ENCODE data around the gene GNLY.

GNLY gene

GRCh38 chr2:85672456-85672855 is 21.7 kb upstream of the GNLY start:
- H3K4me1 ChIP-seq (ENCODE audit: control insufficient read depth, insufficient read depth, low read length, poor library complexity, severe bottlenecking): no peaks in the 10 kb centered on the region
- H3K9me3 ChIP-seq (ENCODE audit: control insufficient read depth, low read length): no peaks in the 10 kb centered on the region
- H3K36me3 ChIP-seq (ENCODE audit: control insufficient read depth, insufficient read depth, low read length): no peaks in the 10 kb centered on the region
- DNase-seq: no peak
- H3K27me3 ChIP-seq (replicated peaks; ENCODE audit: control insufficient read depth, insufficient read depth, low read length, poor library complexity, severe bottlenecking): no peaks in the 10 kb centered on the region
- no peak overlapping the region for H3K27ac ChIP-seq (ENCODE audit: insufficient read depth, low read length, poor library complexity, severe bottlenecking)
- H3K4me3 ChIP-seq (ENCODE audit: insufficient read depth, low read depth, low read length, poor library complexity, severe bottlenecking): no peak overlapping the region

GRCh38 chr2:85673716-85674375 is 20.3 kb upstream of the GNLY start:
- Histone ChIP-seq H3K27ac (ENCODE audit: insufficient read depth, low read length, poor library complexity, severe bottlenecking) (no peak overlapping the region), H3K36me3 (ENCODE audit: control insufficient read depth, insufficient read depth, low read length) (no peaks in the 10 kb centered on the region), H3K9me3 (ENCODE audit: control insufficient read depth, low read length) (no peaks in the 10 kb centered on the region), H3K4me1 (ENCODE audit: control insufficient read depth, insufficient read depth, low read length, poor library complexity, severe bottlenecking) (no peaks in the 10 kb centered on the region), H3K27me3 (replicated peaks; ENCODE audit: control insufficient read depth, insufficient read depth, low read length, poor library complexity, severe bottlenecking) (no peaks in the 10 kb centered on the region), H3K4me3 (ENCODE audit: insufficient read depth, low read depth, low read length, poor library complexity, severe bottlenecking) (no peak overlapping the region)
- DNase-seq: no peak

DNA sequence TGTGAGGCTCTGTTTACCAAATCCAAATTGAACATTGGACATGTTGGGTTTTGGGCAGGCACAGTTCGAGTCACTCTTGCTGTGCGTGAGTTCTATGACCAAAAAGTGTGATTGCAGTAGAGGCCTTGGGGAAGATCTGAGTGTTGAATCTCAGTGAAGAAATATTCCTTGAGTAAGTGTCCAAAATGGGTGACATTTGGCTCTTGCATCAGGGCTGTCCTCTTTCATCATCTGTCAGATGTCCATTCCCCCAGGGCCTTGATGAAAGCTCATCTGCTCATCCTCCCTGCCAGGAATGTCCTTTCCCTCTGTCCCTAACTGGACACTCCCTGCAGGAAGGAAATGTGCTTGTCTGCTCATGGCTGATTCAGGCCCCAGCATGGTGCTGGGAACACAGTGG is 19.7 kb upstream of the GNLY start:
- Histone ChIP-seq H3K4me1 (ENCODE audit: control insufficient read depth, insufficient read depth, low read length, poor library complexity, severe bottlenecking) (no peaks in the 10 kb centered on the region), H3K27me3 (replicated peaks; ENCODE audit: control insufficient read depth, insufficient read depth, low read length, poor library complexity, severe bottlenecking) (no peaks in the 10 kb centered on the region), H3K9me3 (ENCODE audit: control insufficient read depth, low read length) (no peaks in the 10 kb centered on the region), H3K27ac (ENCODE audit: insufficient read depth, low read length, poor library complexity, severe bottlenecking) (no peak overlapping the region), H3K36me3 (ENCODE audit: control insufficient read depth, insufficient read depth, low read length) (no peaks in the 10 kb centered on the region), H3K4me3 (ENCODE audit: insufficient read depth, low read depth, low read length, poor library complexity, severe bottlenecking) (no peak overlapping the region)
- DNase-seq: no peak

DNA sequence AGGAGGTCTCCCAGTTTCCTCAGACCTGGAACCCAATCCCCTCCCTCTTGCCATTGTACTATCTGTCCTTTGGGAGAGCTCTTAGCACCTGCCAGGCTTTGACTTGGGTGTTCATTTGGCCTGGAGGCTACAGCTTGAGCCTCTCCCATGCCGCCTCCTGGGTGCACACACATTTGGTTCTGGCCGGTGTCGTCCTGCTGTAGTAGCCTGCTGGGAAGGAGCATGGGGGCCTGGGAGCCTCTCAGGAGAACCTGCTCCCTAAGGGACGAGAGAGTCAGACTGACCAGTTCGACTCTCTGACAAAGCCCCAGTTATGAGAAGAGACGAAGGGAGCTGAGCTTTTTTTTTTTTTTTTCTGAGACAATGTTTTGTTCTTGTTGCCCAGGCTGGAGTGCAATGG is 18.7 kb upstream of the GNLY start:
- Histone ChIP-seq H3K4me3 (ENCODE audit: insufficient read depth, low read depth, low read length, poor library complexity, severe bottlenecking) (no peak overlapping the region), H3K36me3 (ENCODE audit: control insufficient read depth, insufficient read depth, low read length) (no peaks in the 10 kb centered on the region), H3K27me3 (replicated peaks; ENCODE audit: control insufficient read depth, insufficient read depth, low read length, poor library complexity, severe bottlenecking) (no peaks in the 10 kb centered on the region), H3K27ac (ENCODE audit: insufficient read depth, low read length, poor library complexity, severe bottlenecking) (no peak overlapping the region), H3K9me3 (ENCODE audit: control insufficient read depth, low read length) (no peaks in the 10 kb centered on the region), H3K4me1 (ENCODE audit: control insufficient read depth, insufficient read depth, low read length, poor library complexity, severe bottlenecking) (no peaks in the 10 kb centered on the region)
- DNase-seq: no peak

- no peaks in the 10 kb centered on the region for H3K36me3 ChIP-seq (ENCODE audit: control insufficient read depth, insufficient read depth, low read length)
- no peaks in the 10 kb centered on the region for H3K27me3 ChIP-seq (replicated peaks; ENCODE audit: control insufficient read depth, insufficient read depth, low read length, poor library complexity, severe bottlenecking)
- H3K9me3 ChIP-seq (ENCODE audit: control insufficient read depth, low read length): no peaks in the 10 kb centered on the region
- no peaks in the 10 kb centered on the region for H3K4me1 ChIP-seq (ENCODE audit: control insufficient read depth, insufficient read depth, low read length, poor library complexity, severe bottlenecking)
- no peak overlapping the region for H3K4me3 ChIP-seq (ENCODE audit: insufficient read depth, low read depth, low read length, poor library complexity, severe bottlenecking)
- no peak for DNase-seq
- H3K27ac ChIP-seq (ENCODE audit: insufficient read depth, low read length, poor library complexity, severe bottlenecking): no peak overlapping the region
Observed at GRCh38 chr2:85675866-85676548, 18.2 kb upstream of the GNLY start.

DNA sequence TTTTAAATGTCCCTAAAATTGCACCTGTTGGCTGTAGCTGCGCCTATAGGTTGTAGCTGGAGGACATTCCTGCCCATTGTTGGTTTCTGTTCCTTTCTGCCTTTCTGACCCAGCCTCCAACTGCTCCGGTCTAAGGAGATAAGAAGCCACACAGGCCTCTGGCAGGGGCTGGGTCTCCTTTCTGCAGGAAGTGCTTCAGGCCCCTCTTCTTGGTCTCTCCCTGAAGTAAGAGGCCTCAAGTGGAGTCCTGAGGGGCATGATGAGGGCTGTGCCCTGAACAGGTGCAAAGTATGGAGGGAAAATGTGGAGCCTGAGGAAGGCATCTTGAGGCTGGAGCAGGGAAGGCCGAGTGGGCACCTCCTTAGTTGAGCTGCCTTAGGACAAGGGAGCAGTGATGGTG is 15.8 kb upstream of the GNLY start:
- no peak overlapping the region for H3K4me3 ChIP-seq (ENCODE audit: insufficient read depth, low read depth, low read length, poor library complexity, severe bottlenecking)
- no peaks in the 10 kb centered on the region for H3K4me1 ChIP-seq (ENCODE audit: control insufficient read depth, insufficient read depth, low read length, poor library complexity, severe bottlenecking)
- H3K36me3 ChIP-seq (ENCODE audit: control insufficient read depth, insufficient read depth, low read length): no peaks in the 10 kb centered on the region
- no peak overlapping the region for H3K27ac ChIP-seq (ENCODE audit: insufficient read depth, low read length, poor library complexity, severe bottlenecking)
- no peaks in the 10 kb centered on the region for H3K27me3 ChIP-seq (replicated peaks; ENCODE audit: control insufficient read depth, insufficient read depth, low read length, poor library complexity, severe bottlenecking)
- DNase-seq: no peak
- no peaks in the 10 kb centered on the region for H3K9me3 ChIP-seq (ENCODE audit: control insufficient read depth, low read length)

GRCh38 chr2:85678794-85679672 is 15.1 kb upstream of the GNLY start:
- no peak overlapping the region for H3K27ac ChIP-seq (ENCODE audit: insufficient read depth, low read length, poor library complexity, severe bottlenecking)
- no peaks in the 10 kb centered on the region for H3K36me3 ChIP-seq (ENCODE audit: control insufficient read depth, insufficient read depth, low read length)
- DNase-seq: peak; percentile 42 to 54 (median 53)
- H3K27me3 ChIP-seq (replicated peaks; ENCODE audit: control insufficient read depth, insufficient read depth, low read length, poor library complexity, severe bottlenecking): no peaks in the 10 kb centered on the region
- no peaks in the 10 kb centered on the region for H3K4me1 ChIP-seq (ENCODE audit: control insufficient read depth, insufficient read depth, low read length, poor library complexity, severe bottlenecking)
- peak overlapping the region; percentile 29 for H3K4me3 ChIP-seq (ENCODE audit: insufficient read depth, low read depth, low read length, poor library complexity, severe bottlenecking)
- no peaks in the 10 kb centered on the region for H3K9me3 ChIP-seq (ENCODE audit: control insufficient read depth, low read length)

DNA sequence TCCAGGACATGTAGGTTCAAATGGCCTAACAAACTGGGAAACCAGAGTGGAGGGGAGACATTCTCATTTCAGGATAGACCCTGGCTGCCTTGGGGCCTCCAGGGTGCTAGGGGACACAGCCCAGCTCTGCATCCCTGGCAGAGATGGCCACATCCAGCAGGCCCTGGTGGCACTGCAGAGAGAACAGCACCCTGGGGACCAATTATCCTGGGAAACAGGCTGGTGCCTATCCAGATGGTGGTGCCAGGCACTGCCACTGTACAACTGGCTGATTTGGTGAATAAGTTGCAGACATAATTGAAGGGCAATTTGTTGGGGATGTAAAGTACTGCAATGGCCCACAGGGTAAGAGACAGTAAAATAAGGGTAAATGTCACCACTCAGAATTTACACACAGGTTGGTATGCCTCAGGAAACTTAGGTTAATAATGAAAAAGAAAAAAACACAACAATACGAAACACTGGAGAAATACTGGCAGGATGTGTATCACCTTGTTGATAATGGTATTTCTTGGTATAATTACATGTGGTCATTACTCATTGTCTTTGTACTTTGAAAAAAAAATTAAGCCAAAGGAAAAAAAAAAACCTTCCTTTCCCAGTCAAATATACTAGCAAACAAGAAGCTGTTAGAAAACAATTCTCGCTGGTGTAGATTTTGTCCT is 13.3 kb upstream of the GNLY start:
- Histone ChIP-seq H3K4me3 (ENCODE audit: insufficient read depth, low read depth, low read length, poor library complexity, severe bottlenecking) (no peak overlapping the region), H3K27me3 (replicated peaks; ENCODE audit: control insufficient read depth, insufficient read depth, low read length, poor library complexity, severe bottlenecking) (no peaks in the 10 kb centered on the region), H3K9me3 (ENCODE audit: control insufficient read depth, low read length) (no peaks in the 10 kb centered on the region), H3K4me1 (ENCODE audit: control insufficient read depth, insufficient read depth, low read length, poor library complexity, severe bottlenecking) (no peaks in the 10 kb centered on the region), H3K36me3 (ENCODE audit: control insufficient read depth, insufficient read depth, low read length) (no peaks in the 10 kb centered on the region), H3K27ac (ENCODE audit: insufficient read depth, low read length, poor library complexity, severe bottlenecking) (no peak overlapping the region)
- DNase-seq: no peak

DNA sequence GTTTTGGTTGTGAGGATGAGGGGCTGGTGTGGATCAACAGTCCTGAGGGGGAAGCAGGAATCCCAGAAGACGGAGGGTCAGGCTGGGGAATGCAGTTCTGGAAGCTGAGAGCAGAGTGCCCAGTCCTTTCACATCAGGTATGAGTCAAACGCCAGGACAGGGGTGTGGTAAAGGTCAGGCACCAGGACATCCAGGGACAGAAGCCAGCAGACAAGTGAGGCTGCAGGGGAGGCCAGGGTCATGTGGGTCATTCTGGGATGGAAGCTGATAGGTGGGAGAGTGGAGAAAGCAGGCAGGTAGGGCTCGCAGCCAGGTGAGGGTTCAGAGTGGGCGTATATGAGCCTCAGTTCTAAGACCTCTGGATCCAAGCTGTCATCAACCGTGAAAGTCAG is 12.8 kb upstream of the GNLY start:
- Histone ChIP-seq H3K27ac (ENCODE audit: insufficient read depth, low read length, poor library complexity, severe bottlenecking) (no peak overlapping the region), H3K4me1 (ENCODE audit: control insufficient read depth, insufficient read depth, low read length, poor library complexity, severe bottlenecking) (no peaks in the 10 kb centered on the region), H3K36me3 (ENCODE audit: control insufficient read depth, insufficient read depth, low read length) (no peaks in the 10 kb centered on the region), H3K27me3 (replicated peaks; ENCODE audit: control insufficient read depth, insufficient read depth, low read length, poor library complexity, severe bottlenecking) (no peaks in the 10 kb centered on the region), H3K4me3 (ENCODE audit: insufficient read depth, low read depth, low read length, poor library complexity, severe bottlenecking) (no peak overlapping the region), H3K9me3 (ENCODE audit: control insufficient read depth, low read length) (no peaks in the 10 kb centered on the region)
- DNase-seq: no peak
